HepG2 (cell line): ENCODE data around the gene TUBB. TPM values are rescaled to one million over a fixed set of nuclear protein-coding genes. Genes with fewer than 3 reads are reported as not detected.

Source experiments
- AGO2 ChIP-seq: fragments of 200-400 bp; formaldehyde crosslinking; optimal IDR thresholded peaks from 2 replicates; pipeline ENCODE3; 2017; ENCODE audit warnings: mild to moderate bottlenecking, low read depth, low read length, moderate library complexity
- CBFB ChIP-seq: sonication (generic); formaldehyde crosslinking; IDR thresholded peaks from 2 replicates; pipeline ENCODE4 v1.4.0; 2020; ENCODE audit warnings: missing genetic modification reagents
- CBX5 ChIP-seq: sonication (generic); formaldehyde crosslinking; IDR thresholded peaks from 2 replicates; pipeline ENCODE4 v1.4.0; 2020; ENCODE audit warnings: missing genetic modification reagents, borderline replicate concordance
- HDAC2 ChIP-seq: sonication (generic); formaldehyde crosslinking; IDR thresholded peaks from 2 replicates; pipeline ENCODE4 v1.4.0; 2020; ENCODE audit warnings: missing genetic modification reagents
- HNRNPLL ChIP-seq: fragments of 200-400 bp; formaldehyde crosslinking; IDR thresholded peaks from 2 replicates; pipeline ENCODE4 v1.6.1; 2017; ENCODE audit warnings: mild to moderate bottlenecking, low read depth, low read length; ENCODE audit not compliant: poor library complexity, severe bottlenecking
- HOXA3 ChIP-seq: sonication (generic); formaldehyde crosslinking; IDR thresholded peaks from 2 replicates; pipeline ENCODE4 v1.5.0; 2020; ENCODE audit warnings: missing genetic modification reagents
- KLF12 ChIP-seq: sonication (generic); formaldehyde crosslinking; IDR thresholded peaks from 2 replicates; pipeline ENCODE4 v1.4.0; 2020; ENCODE audit warnings: missing genetic modification reagents, borderline replicate concordance
- NONO ChIP-seq, 2 experiments: fragments of 450-650 bp in 1 of 2; sonication (generic) in 1 of 2; formaldehyde crosslinking in 1 of 2; IDR thresholded peaks in 1 of 2; conservative IDR thresholded peaks in 1 of 2; 2 replicates each; pipeline versions ENCODE4 v1.6.1 to v1.8.0; 2017 to 2022; ENCODE audit warnings: mild to moderate bottlenecking in 1 of 2, missing genetic modification reagents in 1 of 2, moderate library complexity in 1 of 2
- NR2F6 ChIP-seq, 2 experiments: IDR thresholded peaks; 2 replicates each; pipeline ENCODE4 v1.6.1; 2016; ENCODE audit warnings: antibody characterized with exemption in 1 of 2, mild to moderate bottlenecking in 1 of 2
- PHF20 ChIP-seq: sonication (generic); formaldehyde crosslinking; IDR thresholded peaks from 2 replicates; pipeline ENCODE4 v1.5.0; 2020; ENCODE audit warnings: mild to moderate bottlenecking, missing genetic modification reagents
- POLR2A ChIP-seq, 2 experiments: IDR thresholded peaks; 2 replicates each; pipeline ENCODE4 v1.6.1; 2011; ENCODE audit warnings: low read depth in 2 of 2, low read length in 2 of 2, mild to moderate bottlenecking in 1 of 2, moderate library complexity in 1 of 2; ENCODE audit not compliant: insufficient read depth in 1 of 2
- SALL1 ChIP-seq: sonication (generic); formaldehyde crosslinking; IDR thresholded peaks from 2 replicates; pipeline ENCODE4 v1.8.0; 2022; ENCODE audit warnings: mild to moderate bottlenecking, missing genetic modification reagents
- STAG1 ChIP-seq: sonication (generic); formaldehyde crosslinking; IDR thresholded peaks from 2 replicates; pipeline ENCODE4 v1.4.0; 2020; ENCODE audit warnings: missing genetic modification reagents
- ZNF263 ChIP-seq: sonication (generic); formaldehyde crosslinking; IDR thresholded peaks from 2 replicates; pipeline ENCODE4 v1.4.0; 2020; ENCODE audit warnings: missing genetic modification reagents
- ZNF274 ChIP-seq: sonication (generic); formaldehyde crosslinking; IDR thresholded peaks from 2 replicates; pipeline ENCODE4 v1.5.1; 2020; ENCODE audit warnings: mild to moderate bottlenecking, missing genetic modification reagents
- ZNF350 ChIP-seq: sonication (generic); formaldehyde crosslinking; IDR thresholded peaks from 2 replicates; pipeline ENCODE4 v1.4.0; 2020; ENCODE audit warnings: mild to moderate bottlenecking, low read depth, missing genetic modification reagents, borderline replicate concordance
- ZNF614 ChIP-seq: IDR thresholded peaks from 2 replicates; pipeline ENCODE4 v1.6.1; 2018; ENCODE audit warnings: missing biosample characterization, missing genetic modification reagents, inconsistent platforms, borderline replicate concordance
- ZSCAN25 ChIP-seq: sonication (generic); formaldehyde crosslinking; IDR thresholded peaks from 2 replicates; pipeline ENCODE4 v1.8.0; 2022; ENCODE audit warnings: mild to moderate bottlenecking, missing genetic modification reagents
- polyA plus RNA-seq, 8 experiments: library from polyadenylated mRNA; depleted of rRNA in 3 of 8; stranded (reverse) in 7 of 8; unstranded in 1 of 8; fragments of >200 nt; fragmentation: Illumina TruSeq in 4 of 8; extraction: Trizol in 4 of 8; gene quantifications; 2 replicates each; pipeline versions ENCODE4 v1.2.1 to v1.2.3, GENCODE V29; 2011 to 2016; ENCODE audit warnings: low read depth in 4 of 8, missing spikeins in 1 of 8, mixed read lengths in 1 of 8; ENCODE audit not compliant: insufficient read depth in 1 of 8
- total RNA-seq, 5 experiments: library from RNA; depleted of rRNA; stranded (reverse); fragments of >200 nt; fragmentation: Illumina TruSeq; extraction: Trizol; gene quantifications; 2 replicates each; pipeline ENCODE4 v1.2.3, GENCODE V29; 2016; ENCODE audit warnings: low read depth in 1 of 5
- TF ChIP-seq, protein P1 (sequence below): sonication (generic); formaldehyde crosslinking; IDR thresholded peaks from 2 replicates; pipeline ENCODE4 v1.4.0; 2020; ENCODE audit warnings: mild to moderate bottlenecking, missing genetic modification reagents
- TF ChIP-seq, protein P2 (sequence below): IDR thresholded peaks from 2 replicates; pipeline ENCODE4 v1.6.1; 2016; ENCODE audit warnings: mild to moderate bottlenecking
- TF ChIP-seq, protein P3 (sequence below): sonication (generic); formaldehyde crosslinking; IDR thresholded peaks from 2 replicates; pipeline ENCODE4 v1.9.0; 2022; ENCODE audit warnings: missing genetic modification reagents, mild to moderate bottlenecking, borderline replicate concordance

TUBB gene
- total and polyA plus RNA-seq, 2 of the 13 experiments (the other 11 are each of a cell fraction or from before 2014, with no cell fraction given), result 911 to 1,163 TPM

DNA sequence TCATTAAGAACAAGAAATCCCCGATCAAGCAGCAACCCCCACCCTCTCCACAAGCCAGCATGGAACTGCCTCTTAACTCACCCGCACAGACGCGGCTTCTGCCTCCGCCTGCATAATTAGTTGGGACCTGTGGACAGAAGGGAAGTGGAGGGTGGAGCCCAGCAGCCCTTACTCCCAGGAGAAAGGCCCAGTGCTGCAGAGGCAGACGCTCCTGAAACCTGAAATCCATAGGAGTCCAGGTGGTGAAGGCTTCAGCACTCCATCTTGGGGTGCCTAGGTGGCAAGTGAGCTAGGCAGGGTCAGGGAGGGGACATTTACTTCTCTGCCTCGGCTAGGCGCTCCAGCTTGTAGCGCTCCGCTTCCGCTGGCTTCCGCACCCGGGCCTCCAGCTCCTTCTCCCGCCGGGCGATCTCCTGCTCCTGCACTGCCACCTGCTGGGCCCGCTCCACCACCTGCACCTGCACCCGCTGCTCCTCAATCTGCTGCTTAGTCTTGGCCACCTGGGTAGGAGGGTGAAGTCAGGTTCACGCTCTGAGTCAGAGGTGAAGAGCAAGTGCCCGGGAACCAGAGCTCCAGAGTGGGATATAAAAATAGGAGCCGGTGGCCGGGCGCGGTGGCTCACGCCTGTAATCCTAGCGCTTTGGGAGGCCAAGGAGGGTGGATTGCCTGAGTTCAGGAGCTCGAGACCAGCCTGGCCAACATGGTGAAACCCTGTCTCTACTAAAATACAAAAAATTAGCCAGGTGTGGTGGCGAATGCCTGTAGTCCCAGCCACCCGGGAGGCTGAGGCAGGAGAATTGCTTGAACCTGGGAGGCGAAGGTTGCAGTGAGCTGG lies 10.7 kb downstream of the TUBB start (continued):
- TF ChIP-seq, protein P1, sequence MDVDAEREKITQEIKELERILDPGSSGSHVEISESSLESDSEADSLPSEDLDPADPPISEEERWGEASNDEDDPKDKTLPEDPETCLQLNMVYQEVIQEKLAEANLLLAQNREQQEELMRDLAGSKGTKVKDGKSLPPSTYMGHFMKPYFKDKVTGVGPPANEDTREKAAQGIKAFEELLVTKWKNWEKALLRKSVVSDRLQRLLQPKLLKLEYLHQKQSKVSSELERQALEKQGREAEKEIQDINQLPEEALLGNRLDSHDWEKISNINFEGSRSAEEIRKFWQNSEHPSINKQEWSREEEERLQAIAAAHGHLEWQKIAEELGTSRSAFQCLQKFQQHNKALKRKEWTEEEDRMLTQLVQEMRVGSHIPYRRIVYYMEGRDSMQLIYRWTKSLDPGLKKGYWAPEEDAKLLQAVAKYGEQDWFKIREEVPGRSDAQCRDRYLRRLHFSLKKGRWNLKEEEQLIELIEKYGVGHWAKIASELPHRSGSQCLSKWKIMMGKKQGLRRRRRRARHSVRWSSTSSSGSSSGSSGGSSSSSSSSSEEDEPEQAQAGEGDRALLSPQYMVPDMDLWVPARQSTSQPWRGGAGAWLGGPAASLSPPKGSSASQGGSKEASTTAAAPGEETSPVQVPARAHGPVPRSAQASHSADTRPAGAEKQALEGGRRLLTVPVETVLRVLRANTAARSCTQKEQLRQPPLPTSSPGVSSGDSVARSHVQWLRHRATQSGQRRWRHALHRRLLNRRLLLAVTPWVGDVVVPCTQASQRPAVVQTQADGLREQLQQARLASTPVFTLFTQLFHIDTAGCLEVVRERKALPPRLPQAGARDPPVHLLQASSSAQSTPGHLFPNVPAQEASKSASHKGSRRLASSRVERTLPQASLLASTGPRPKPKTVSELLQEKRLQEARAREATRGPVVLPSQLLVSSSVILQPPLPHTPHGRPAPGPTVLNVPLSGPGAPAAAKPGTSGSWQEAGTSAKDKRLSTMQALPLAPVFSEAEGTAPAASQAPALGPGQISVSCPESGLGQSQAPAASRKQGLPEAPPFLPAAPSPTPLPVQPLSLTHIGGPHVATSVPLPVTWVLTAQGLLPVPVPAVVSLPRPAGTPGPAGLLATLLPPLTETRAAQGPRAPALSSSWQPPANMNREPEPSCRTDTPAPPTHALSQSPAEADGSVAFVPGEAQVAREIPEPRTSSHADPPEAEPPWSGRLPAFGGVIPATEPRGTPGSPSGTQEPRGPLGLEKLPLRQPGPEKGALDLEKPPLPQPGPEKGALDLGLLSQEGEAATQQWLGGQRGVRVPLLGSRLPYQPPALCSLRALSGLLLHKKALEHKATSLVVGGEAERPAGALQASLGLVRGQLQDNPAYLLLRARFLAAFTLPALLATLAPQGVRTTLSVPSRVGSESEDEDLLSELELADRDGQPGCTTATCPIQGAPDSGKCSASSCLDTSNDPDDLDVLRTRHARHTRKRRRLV (CRISPR knock-in tag), result no peak
- TF ChIP-seq, protein P2, sequence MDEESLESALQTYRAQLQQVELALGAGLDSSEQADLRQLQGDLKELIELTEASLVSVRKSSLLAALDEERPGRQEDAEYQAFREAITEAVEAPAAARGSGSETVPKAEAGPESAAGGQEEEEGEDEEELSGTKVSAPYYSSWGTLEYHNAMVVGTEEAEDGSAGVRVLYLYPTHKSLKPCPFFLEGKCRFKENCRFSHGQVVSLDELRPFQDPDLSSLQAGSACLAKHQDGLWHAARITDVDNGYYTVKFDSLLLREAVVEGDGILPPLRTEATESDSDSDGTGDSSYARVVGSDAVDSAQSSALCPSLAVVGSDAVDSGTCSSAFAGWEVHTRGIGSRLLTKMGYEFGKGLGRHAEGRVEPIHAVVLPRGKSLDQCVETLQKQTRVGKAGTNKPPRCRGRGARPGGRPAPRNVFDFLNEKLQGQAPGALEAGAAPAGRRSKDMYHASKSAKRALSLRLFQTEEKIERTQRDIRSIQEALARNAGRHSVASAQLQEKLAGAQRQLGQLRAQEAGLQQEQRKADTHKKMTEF (CRISPR knock-in tag), result 0 out of 2 replicates have a peak, but pooled peaks have one; percentile 27
- TF ChIP-seq NONO (IDR thresholded peaks at IDR 0.05) (no peak), NONO (CRISPR knock-in tag; conservative IDR thresholded peaks at IDR 0.05) (peak; percentile 56; the same call in 1 of the 2 replicates), NR2F6 (IDR thresholded peaks at IDR 0.05) (no peak), NR2F6 (CRISPR knock-in tag; IDR thresholded peaks at IDR 0.05) (peak; percentile 10; the same call in 1 of the 2 replicates), SALL1 (CRISPR knock-in tag) (peak; percentile 73), ZNF350 (CRISPR knock-in tag) (peak; percentile 36; the same call in 1 of the 2 replicates), CBFB (CRISPR knock-in tag) (0 out of 2 replicates have a peak, but pooled peaks have one; percentile 54), POLR2A (IDR thresholded peaks at IDR 0.05; ENCODE audit: insufficient read depth in 1 of 2, low read depth in 2 of 2, low read length in 2 of 2) (peak in 1 of 2 experiments; percentile 37; a peak in 1 of 4 replicates), PHF20 (CRISPR knock-in tag) (no peak), KLF12 (CRISPR knock-in tag) (no peak), AGO2 (peak; percentile 87), ZSCAN25 (CRISPR knock-in tag) (0 out of 2 replicates have a peak, but pooled peaks have one; percentile 42), CBX5 (CRISPR knock-in tag) (peak; percentile 31; the same call in 1 of the 2 replicates), HDAC2 (CRISPR knock-in tag) (peak; percentile 36; the same call in 1 of the 2 replicates), ZNF274 (CRISPR knock-in tag) (0 out of 2 replicates have a peak, but pooled peaks have one; percentile 42), ZNF263 (CRISPR knock-in tag) (no peak), ZNF614 (peak; percentile 76; the same call in 1 of the 2 replicates), HOXA3 (CRISPR knock-in tag) (peak; percentile 79), HNRNPLL (peak; percentile 36), STAG1 (CRISPR knock-in tag) (peak; percentile 94)
- TF ChIP-seq, protein P3, sequence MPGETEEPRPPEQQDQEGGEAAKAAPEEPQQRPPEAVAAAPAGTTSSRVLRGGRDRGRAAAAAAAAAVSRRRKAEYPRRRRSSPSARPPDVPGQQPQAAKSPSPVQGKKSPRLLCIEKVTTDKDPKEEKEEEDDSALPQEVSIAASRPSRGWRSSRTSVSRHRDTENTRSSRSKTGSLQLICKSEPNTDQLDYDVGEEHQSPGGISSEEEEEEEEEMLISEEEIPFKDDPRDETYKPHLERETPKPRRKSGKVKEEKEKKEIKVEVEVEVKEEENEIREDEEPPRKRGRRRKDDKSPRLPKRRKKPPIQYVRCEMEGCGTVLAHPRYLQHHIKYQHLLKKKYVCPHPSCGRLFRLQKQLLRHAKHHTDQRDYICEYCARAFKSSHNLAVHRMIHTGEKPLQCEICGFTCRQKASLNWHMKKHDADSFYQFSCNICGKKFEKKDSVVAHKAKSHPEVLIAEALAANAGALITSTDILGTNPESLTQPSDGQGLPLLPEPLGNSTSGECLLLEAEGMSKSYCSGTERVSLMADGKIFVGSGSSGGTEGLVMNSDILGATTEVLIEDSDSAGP (CRISPR knock-in tag), result peak; percentile 72; the same call in 1 of the 2 replicates
